MCF 10A (cell line): ENCODE results near the gene C1QTNF6. TPM values are rescaled to one million over a fixed set of nuclear protein-coding genes. Genes with fewer than 3 reads are reported as not detected.
A peak's percentile ranks its signal among the peaks of the same experiment; 100 is the strongest.

Experiments used
- BruUV-seq: library from RNA; stranded (reverse); fragments of 400-500 nt; replicated peaks from 2 replicates; lab custom pipeline; 2021; lab: Mats Ljungman, UMichigan
- CTCF ChIA-PET: fragments of 300-600 bp; sonication (Branson Sonifier 250); formaldehyde crosslinking; extraction: SDS; loops from one replicate; lab custom pipeline; 2021; ENCODE audit warnings: antibody characterized with exemption, inconsistent platforms; lab: Yijun Ruan, JAX
- POLR2A ChIA-PET: fragments of 300-600, 350-650 bp; sonication (Branson Sonifier 250); formaldehyde crosslinking; extraction: SDS; loops from one replicate; lab custom pipeline; 2020; ENCODE audit warnings: antibody characterized with exemption, inconsistent platforms; lab: Yijun Ruan, JAX
- DNase-seq: peaks from one replicate; pipeline ENCODE4 v3.0.0-alpha.2; 2018; ENCODE audit not compliant: unreplicated experiment
- H3K27ac Mint-ChIP-seq: one replicate; pipeline ENCODE4 v1.8.0; 2022; ENCODE audit warnings: mild to moderate bottlenecking, low read depth, mixed read lengths; ENCODE audit not compliant: unreplicated experiment
- H3K27me3 Mint-ChIP-seq: one replicate; pipeline ENCODE4 v1.8.0; 2022; ENCODE audit warnings: mixed read lengths; ENCODE audit not compliant: insufficient read depth, unreplicated experiment
- H3K36me3 Mint-ChIP-seq: one replicate; pipeline ENCODE4 v1.8.0; 2022; ENCODE audit warnings: mild to moderate bottlenecking, moderate library complexity, mixed read lengths; ENCODE audit not compliant: insufficient read depth, unreplicated experiment
- H3K4me1 Mint-ChIP-seq: one replicate; pipeline ENCODE4 v1.8.0; 2022; ENCODE audit warnings: mixed read lengths; ENCODE audit not compliant: insufficient read depth, unreplicated experiment
- H3K4me3 Mint-ChIP-seq: one replicate; pipeline ENCODE4 v1.8.0; 2022; ENCODE audit warnings: mild to moderate bottlenecking, moderate library complexity, mixed read lengths; ENCODE audit not compliant: unreplicated experiment
- H3K9me3 Mint-ChIP-seq: one replicate; pipeline ENCODE4 v1.8.0; 2022; ENCODE audit warnings: mixed read lengths; ENCODE audit not compliant: unreplicated experiment
- intact Hi-C: fragments of 100-400 bp; cut with micrococcal nuclease; formaldehyde crosslinking; loops from 2 replicates; pipeline ENCODE4 v1.14.1; 2022
- total RNA-seq: library from RNA; stranded (reverse); gene quantifications from 2 replicates; pipeline ENCODE4 v1.2.3, GENCODE V29; 2022
- TF ChIP-seq, protein P1 (sequence below): fragments of 200-600 bp; IDR thresholded peaks from one replicate; pipeline ENCODE4 v1.8.0; 2022; ENCODE audit warnings: antibody characterized with exemption, mild to moderate bottlenecking; ENCODE audit not compliant: unreplicated experiment

The C1QTNF6 gene
- total RNA-seq, 1 experiment from 2014 or later = 6.6 TPM

DNA sequence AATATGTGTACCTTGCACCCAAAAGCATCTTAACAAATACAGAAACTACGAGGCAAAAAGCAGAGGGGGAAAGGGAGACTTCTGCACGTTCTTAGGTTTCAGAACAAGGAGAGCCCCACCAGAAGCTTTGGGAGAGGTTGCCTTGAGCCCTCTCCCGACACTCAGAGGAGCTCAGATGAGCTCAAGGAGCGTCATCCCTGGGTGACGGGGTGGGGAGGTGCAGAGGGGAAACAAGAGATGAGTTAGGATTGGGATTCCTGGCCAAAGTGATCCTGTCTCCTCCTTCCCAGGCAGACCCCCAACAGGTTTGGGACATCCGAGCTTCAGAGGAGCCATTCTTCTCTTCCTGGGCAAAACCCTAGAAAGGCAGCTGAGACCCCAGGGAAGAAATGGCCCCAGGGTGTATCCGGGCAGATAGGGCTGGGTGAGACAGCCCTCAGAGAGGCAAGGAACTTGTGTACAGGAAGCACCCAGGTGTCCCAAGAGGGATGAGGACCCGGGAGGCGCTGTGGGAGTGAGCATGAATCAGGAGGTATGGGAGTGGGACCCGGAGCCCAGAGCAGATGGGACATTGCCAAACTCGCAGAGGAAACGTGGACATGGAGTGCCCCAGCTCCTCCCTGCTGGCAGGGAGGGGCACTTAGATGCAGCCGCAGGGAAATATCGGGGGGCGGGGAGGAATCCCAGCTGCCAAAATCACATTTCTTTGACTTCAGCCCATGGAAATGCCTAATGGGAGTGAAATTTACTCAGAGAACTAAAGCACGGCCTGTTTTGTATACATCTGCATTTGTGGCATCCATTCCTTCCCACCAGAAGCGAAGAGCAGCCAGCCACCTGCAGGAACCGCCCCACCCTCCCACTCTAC is 12.4 kb downstream of the C1QTNF6 start:
- Mint-ChIP-seq H3K36me3 (no peaks in the 10 kb centered on the region), H3K27me3 (peaks cover 11% of the 10 kb centered on the region), H3K9me3 (no peaks in the 10 kb centered on the region), H3K4me3 (peak overlapping the region; percentile 61), H3K4me1 (peaks cover 50% of the 10 kb centered on the region), H3K27ac (peak overlapping the region; percentile 80)
- ChIA-PET CTCF (interaction anchor here (0.7 to 4.2 kb wide), 4 partner anchors 8 to 94 kb away, joined by 3 to 23 read pairs (median 3); no protein-coding TSS in a partner anchor), POLR2A (interaction anchor here (0.9 kb wide), 1 partner anchor 11 kb away, joined by 5 read pairs; no protein-coding TSS in a partner anchor)
- TF ChIP-seq, protein P1, sequence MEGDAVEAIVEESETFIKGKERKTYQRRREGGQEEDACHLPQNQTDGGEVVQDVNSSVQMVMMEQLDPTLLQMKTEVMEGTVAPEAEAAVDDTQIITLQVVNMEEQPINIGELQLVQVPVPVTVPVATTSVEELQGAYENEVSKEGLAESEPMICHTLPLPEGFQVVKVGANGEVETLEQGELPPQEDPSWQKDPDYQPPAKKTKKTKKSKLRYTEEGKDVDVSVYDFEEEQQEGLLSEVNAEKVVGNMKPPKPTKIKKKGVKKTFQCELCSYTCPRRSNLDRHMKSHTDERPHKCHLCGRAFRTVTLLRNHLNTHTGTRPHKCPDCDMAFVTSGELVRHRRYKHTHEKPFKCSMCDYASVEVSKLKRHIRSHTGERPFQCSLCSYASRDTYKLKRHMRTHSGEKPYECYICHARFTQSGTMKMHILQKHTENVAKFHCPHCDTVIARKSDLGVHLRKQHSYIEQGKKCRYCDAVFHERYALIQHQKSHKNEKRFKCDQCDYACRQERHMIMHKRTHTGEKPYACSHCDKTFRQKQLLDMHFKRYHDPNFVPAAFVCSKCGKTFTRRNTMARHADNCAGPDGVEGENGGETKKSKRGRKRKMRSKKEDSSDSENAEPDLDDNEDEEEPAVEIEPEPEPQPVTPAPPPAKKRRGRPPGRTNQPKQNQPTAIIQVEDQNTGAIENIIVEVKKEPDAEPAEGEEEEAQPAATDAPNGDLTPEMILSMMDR = no peak
- BruUV-seq = no TSS peak
- intact Hi-C loops = no loop called here
- DNase-seq = peak; percentile 57

DNA sequence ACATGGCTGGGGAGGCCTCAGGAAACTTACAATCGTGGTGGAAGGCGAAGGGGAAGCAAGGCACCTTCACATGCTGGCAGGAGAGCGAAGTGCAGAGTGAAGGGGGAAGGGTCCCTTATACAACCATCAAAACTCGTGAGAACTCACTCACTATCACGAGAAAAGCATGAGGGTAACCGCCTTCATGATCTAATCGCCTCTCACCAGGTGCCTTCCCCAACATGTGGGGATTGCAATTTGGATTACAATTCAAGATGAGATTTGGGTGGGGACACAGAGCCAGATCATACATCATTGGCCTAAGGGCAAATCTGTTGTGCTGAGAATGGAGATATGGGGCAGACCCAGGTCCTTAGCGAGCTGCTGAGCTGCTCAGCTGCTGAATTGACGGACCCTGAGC is 13.1 kb downstream of the C1QTNF6 start:
- H3K9me3 Mint-ChIP-seq = no peaks in the 10 kb centered on the region
- H3K27ac Mint-ChIP-seq = no peak overlapping the region
- H3K4me1 Mint-ChIP-seq = peaks cover 48% of the 10 kb centered on the region
- intact Hi-C loops = no loop called here
- TF ChIP-seq, protein P1 = no peak
- DNase-seq = no peak
- ChIA-PET CTCF (interaction anchor here (1.3 to 4.2 kb wide), 2 partner anchors 8 to 24 kb away, joined by 3 to 23 read pairs; no protein-coding TSS in a partner anchor), POLR2A (interaction anchor here (0.9 kb wide), 1 partner anchor 12 kb away, joined by 5 read pairs; no protein-coding TSS in a partner anchor)
- H3K4me3 Mint-ChIP-seq = no peak overlapping the region
- peaks cover 15% of the 10 kb centered on the region for H3K27me3 Mint-ChIP-seq
- no peaks in the 10 kb centered on the region for H3K36me3 Mint-ChIP-seq
- no TSS peak for BruUV-seq

DNA sequence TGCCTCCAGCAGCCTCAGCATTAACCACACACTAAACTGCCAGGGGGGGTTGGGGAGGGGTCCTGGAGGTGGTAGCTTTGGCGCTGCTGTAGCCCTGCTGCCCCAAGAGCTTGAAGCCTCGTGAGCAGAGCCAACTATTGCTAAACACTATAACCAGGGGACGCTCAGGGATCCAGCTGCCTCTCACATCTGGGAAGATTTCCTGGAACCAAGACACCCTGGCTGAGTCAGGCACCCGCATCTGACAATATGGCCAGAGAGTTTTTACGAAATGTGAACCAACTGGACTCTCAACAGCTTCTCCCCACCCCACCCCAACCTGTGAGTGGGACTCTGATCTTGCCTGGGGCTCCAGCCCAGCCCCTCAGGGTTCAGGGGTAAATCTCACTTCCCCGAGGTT is 14.3 kb downstream of the C1QTNF6 start:
- TF ChIP-seq, protein P1 = no peak
- intact Hi-C loops = no loop called here
- no peak overlapping the region for H3K27ac Mint-ChIP-seq
- H3K27me3 Mint-ChIP-seq = peaks cover 23% of the 10 kb centered on the region
- peaks cover 39% of the 10 kb centered on the region for H3K4me1 Mint-ChIP-seq
- ChIA-PET CTCF (interaction anchor here (4.2 kb wide), 1 partner anchor 25 kb away, joined by 23 read pairs; no protein-coding TSS in a partner anchor), POLR2A (interaction anchor here (1.3 to 1.4 kb wide), 2 partner anchors 24 to 26 kb away, joined by 4 to 5 read pairs; no protein-coding TSS in a partner anchor)
- no TSS peak for BruUV-seq
- no peak overlapping the region for H3K4me3 Mint-ChIP-seq
- no peaks in the 10 kb centered on the region for H3K9me3 Mint-ChIP-seq
- DNase-seq = peak; percentile 51
- H3K36me3 Mint-ChIP-seq = no peaks in the 10 kb centered on the region
